PC-3 (cell line): ENCODE measurements around the gene L3MBTL2. TPM values are rescaled to one million over a fixed set of nuclear protein-coding genes. Genes with fewer than 3 reads are reported as not detected.

Experiments
- ATAC-seq: fragments of 200-7000 bp; cut with Tn5 transposase; 2 replicates; pipeline ENCODE4 v1.9.1; 2020; ENCODE audit warnings: mild to moderate bottlenecking, moderate library complexity
- BruUV-seq: library from RNA; stranded (reverse); fragments of 400-500 nt; replicated peaks from 2 replicates; lab custom pipeline; 2021; lab: Mats Ljungman, UMichigan
- CTCF ChIA-PET: fragments of 300-600 bp; sonication (Branson Sonifier 250); formaldehyde crosslinking; loops from one replicate; lab custom pipeline; 2022; ENCODE audit warnings: antibody characterized with exemption; lab: Charles Lee
- POLR2A ChIA-PET: fragments of 300-600 bp; sonication (Branson Sonifier 250); formaldehyde crosslinking; loops from one replicate; lab custom pipeline; 2022; ENCODE audit warnings: antibody characterized with exemption; ENCODE audit not compliant: unreplicated experiment; lab: Charles Lee
- DNase-seq: peaks from one replicate; pipeline ENCODE4 v3.0.0-alpha.2; 2015
- H2AFZ ChIP-seq: fragments of 300-600 bp; sonication (generic); 2 replicates; pipeline ENCODE4 v1.6.0; 2016; ENCODE audit warnings: antibody characterized with exemption, low read length
- H3F3A ChIP-seq: fragments of 300-600 bp; sonication (generic); one replicate; pipeline ENCODE4 v1.6.0; 2017; ENCODE audit warnings: antibody characterized with exemption, low read length, control low read depth, mild to moderate bottlenecking; ENCODE audit not compliant: unreplicated experiment
- H3K27ac ChIP-seq: fragments of 300-600 bp; sonication (generic); 2 replicates; pipeline ENCODE4 v1.5.1; 2016; ENCODE audit warnings: mild to moderate bottlenecking, low read length
- H3K27me3 ChIP-seq: fragments of 300-600 bp; sonication (generic); 2 replicates; pipeline ENCODE4 v1.6.1; 2016; ENCODE audit warnings: low read length, mixed read lengths
- H3K36me3 ChIP-seq: fragments of 300-600 bp; sonication (generic); 2 replicates; pipeline ENCODE4 v1.6.1; 2016; ENCODE audit warnings: low read depth, mixed run types, low read length, mixed read lengths
- H3K4me1 ChIP-seq: fragments of 300-600 bp; sonication (generic); 2 replicates; pipeline ENCODE4 v1.5.1; 2016; ENCODE audit warnings: low read length; ENCODE audit not compliant: insufficient read depth
- H3K4me2 ChIP-seq: fragments of 300-600 bp; sonication (generic); 2 replicates; pipeline ENCODE4 v1.6.0; 2016; ENCODE audit warnings: low read length
- H3K4me3 ChIP-seq: fragments of 300-600 bp; sonication (generic); 2 replicates; pipeline ENCODE4 v1.5.1; 2016; ENCODE audit warnings: mild to moderate bottlenecking, low read length, mixed read lengths
- H3K79me2 ChIP-seq: fragments of 300-600 bp; sonication (generic); 2 replicates; pipeline ENCODE4 v1.6.1; 2017; ENCODE audit warnings: low read length, mixed read lengths
- H3K9ac ChIP-seq: fragments of 300-600 bp; sonication (generic); 2 replicates; pipeline ENCODE4 v1.6.0; 2016; ENCODE audit warnings: mild to moderate bottlenecking, low read length
- H3K9me2 ChIP-seq: fragments of 300-600 bp; sonication (generic); replicated peaks from 2 replicates; pipeline ENCODE4 v1.6.1; 2016; ENCODE audit warnings: mixed run types, low read length, mixed read lengths
- H3K9me3 ChIP-seq: fragments of 300-600 bp; sonication (generic); 2 replicates; pipeline ENCODE4 v1.6.1; 2016; ENCODE audit warnings: low read length, mixed read lengths
- H4K20me1 ChIP-seq: fragments of 300-600 bp; sonication (generic); 2 replicates; pipeline ENCODE4 v1.6.1; 2016; ENCODE audit warnings: low read length, mixed read lengths
- CTCF ChIP-seq: fragments of 300-600 bp; sonication (generic); conservative IDR thresholded peaks from 2 replicates; pipeline ENCODE4 v1.5.1; 2017; ENCODE audit warnings: antibody characterized with exemption, low read depth, mild to moderate bottlenecking, low read length
- EZH2 ChIP-seq: fragments of 300-600 bp; sonication (generic); IDR thresholded peaks from one replicate; pipeline ENCODE4 v1.6.1; 2017; ENCODE audit warnings: antibody characterized with exemption, mild to moderate bottlenecking, low read length; ENCODE audit not compliant: unreplicated experiment
- EZH2phosphoT487 ChIP-seq: fragments of 300-600 bp; sonication (generic); IDR thresholded peaks from 2 replicates; pipeline ENCODE4 v1.6.1; 2018; ENCODE audit warnings: mild to moderate bottlenecking, antibody characterized with exemption, low read length, borderline replicate concordance
- intact Hi-C: fragments of 100-400 bp; cut with micrococcal nuclease; formaldehyde crosslinking; loops from 2 replicates; pipeline ENCODE4 v1.9.0; 2023
- total RNA-seq: library from RNA; depleted of rRNA; stranded (reverse); fragments of >200 nt; gene quantifications from 2 replicates; pipeline ENCODE4 v1.2.3, GENCODE V29; 2014

The L3MBTL2 gene
- total RNA-seq, 1 experiment from 2014 or later = 22.7 TPM

- no peaks in the 10 kb centered on the region for H3K79me2 ChIP-seq
- H3K36me3 ChIP-seq = 0 out of 2 replicates have a peak, but pooled peaks cover 6% of the 10 kb centered on the region
- H2AFZ ChIP-seq = no peak overlapping the region
- ChIA-PET CTCF (interaction anchor here (0.5 kb wide), 1 partner anchor 191 kb away, joined by 5 read pairs; no protein-coding TSS in a partner anchor), POLR2A (no interaction called here)
- H3K4me1 ChIP-seq = no peaks in the 10 kb centered on the region; the same call in 1 of the 2 replicates
- no peak overlapping the region for H3K9ac ChIP-seq
- no peaks in the 10 kb centered on the region for H4K20me1 ChIP-seq
- no peak overlapping the region for H3K27ac ChIP-seq
- no peak for ATAC-seq
- no peaks in the 10 kb centered on the region for H3K9me3 ChIP-seq
- TF ChIP-seq EZH2phosphoT487 (no peak), CTCF (no peak), EZH2 (no peak)
- H3K9me2 ChIP-seq = no peaks in the 10 kb centered on the region
- H3K4me3 ChIP-seq = no peak overlapping the region
- intact Hi-C loops = no loop called here
- DNase-seq = no peak
- no peak overlapping the region for H3K4me2 ChIP-seq
- BruUV-seq = no TSS peak
- H3F3A ChIP-seq = no peaks in the 10 kb centered on the region
- no peaks in the 10 kb centered on the region for H3K27me3 ChIP-seq
These were observed 10.3 kb downstream of the L3MBTL2 start for GRCh38 chr22:41215409-41215808.

GRCh38 chr22:41215926-41216325, 10.8 kb downstream of the L3MBTL2 start:
- no TSS peak for BruUV-seq
- Histone ChIP-seq H3K9me2 (no peaks in the 10 kb centered on the region), H4K20me1 (no peaks in the 10 kb centered on the region), H3K27ac (no peak overlapping the region), H3K27me3 (no peaks in the 10 kb centered on the region), H3K4me1 (no peaks in the 10 kb centered on the region; the same call in 1 of the 2 replicates), H3K9me3 (no peaks in the 10 kb centered on the region), H3F3A (no peaks in the 10 kb centered on the region), H3K79me2 (no peaks in the 10 kb centered on the region), H3K36me3 (peaks cover 6% of the 10 kb centered on the region; the same call in 1 of the 2 replicates), H3K4me3 (no peak overlapping the region), H3K9ac (no peak overlapping the region), H3K4me2 (no peak overlapping the region), H2AFZ (no peak overlapping the region)
- POLR2A ChIA-PET = no interaction called here
- ATAC-seq (no peak), DNase-seq (no peak)
- CTCF ChIA-PET = no interaction called here
- no peak for TF ChIP-seq CTCF
- no peak for TF ChIP-seq EZH2phosphoT487
- no peak for TF ChIP-seq EZH2
- intact Hi-C loops = no loop called here

DNA sequence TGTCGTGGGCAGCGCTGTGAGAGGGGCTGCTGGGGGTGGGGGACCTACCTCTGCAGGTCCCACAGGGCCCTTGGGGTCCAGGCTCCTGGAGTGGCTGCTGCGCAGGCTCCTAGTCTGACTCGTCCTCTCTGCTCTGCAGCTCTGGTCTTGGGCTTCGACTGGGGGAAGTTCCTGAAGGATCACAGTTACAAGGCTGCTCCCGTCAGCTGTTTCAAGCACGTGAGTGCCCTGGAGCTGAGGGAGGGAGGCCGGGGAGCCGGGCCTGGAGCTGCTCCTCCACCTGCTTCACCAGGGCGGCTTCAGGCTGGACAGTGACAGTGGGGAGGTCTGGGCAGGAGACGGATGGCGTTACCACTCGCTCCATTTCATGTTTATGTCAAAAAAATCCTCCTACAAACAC, 11.9 kb downstream of the L3MBTL2 start:
- Histone ChIP-seq H3K27ac (no peak overlapping the region), H3F3A (no peaks in the 10 kb centered on the region), H3K79me2 (no peaks in the 10 kb centered on the region), H3K9me2 (no peaks in the 10 kb centered on the region), H3K36me3 (peaks cover 5% of the 10 kb centered on the region; the same call in 1 of the 2 replicates), H3K27me3 (no peaks in the 10 kb centered on the region), H3K9ac (no peak overlapping the region), H3K4me3 (no peak overlapping the region), H4K20me1 (no peaks in the 10 kb centered on the region), H3K4me1 (no peaks in the 10 kb centered on the region; the same call in 1 of the 2 replicates), H2AFZ (no peak overlapping the region), H3K4me2 (no peak overlapping the region), H3K9me3 (no peaks in the 10 kb centered on the region)
- no peak for ATAC-seq
- intact Hi-C loops = no loop called here
- ChIA-PET POLR2A (no interaction called here), CTCF (no interaction called here)
- no TSS peak for BruUV-seq
- DNase-seq = no peak
- TF ChIP-seq EZH2 (no peak), EZH2phosphoT487 (no peak), CTCF (no peak)
